IMR-90 (cell line): Measurements from ENCODE around the gene ASB9. TPM values are rescaled to one million over a fixed set of nuclear protein-coding genes. Genes with fewer than 3 reads are reported as not detected.

Source experiments
- ATAC-seq: fragments of 200-7000 bp; cut with Tn5 transposase; 2 replicates; pipeline ENCODE4 v1.9.1; 2020; ENCODE audit warnings: low read depth, mild to moderate bottlenecking, moderate library complexity
- BruUV-seq: library from RNA; stranded (reverse); fragments of 400-500 nt; replicated peaks from 2 replicates; lab custom pipeline; 2021; lab: Mats Ljungman, UMichigan
- CTCF ChIA-PET: fragments of 300-600 bp; formaldehyde crosslinking; extraction: SDS; loops from one replicate; lab custom pipeline; 2021; ENCODE audit warnings: antibody characterized with exemption; lab: Yijun Ruan, JAX
- POLR2A ChIA-PET: fragments of 300-600 bp; sonication (Branson Sonifier 250); formaldehyde crosslinking; loops from one replicate; lab custom pipeline; 2022; ENCODE audit warnings: antibody characterized with exemption; ENCODE audit not compliant: unreplicated experiment; lab: Charles Lee
- DNase-seq: peaks from one replicate; pipeline ENCODE4 v3.0.0; 2013
- H2AFZ ChIP-seq: replicated peaks from 2 replicates; pipeline ENCODE3; 2013; ENCODE audit warnings: low read length, mild to moderate bottlenecking; ENCODE audit not compliant: poor library complexity
- H2AK5ac ChIP-seq: 2 replicates; pipeline ENCODE4 v1.6.1; 2013; ENCODE audit warnings: low read depth, low read length, inconsistent platforms
- H2AK9ac ChIP-seq: replicated peaks from 2 replicates; pipeline ENCODE3; 2013; ENCODE audit warnings: mild to moderate bottlenecking, low read depth, low read length, moderate library complexity; ENCODE audit not compliant: poor library complexity
- H2BK120ac ChIP-seq: 2 replicates; pipeline ENCODE4 v1.6.1; 2013; ENCODE audit warnings: low read depth, low read length, inconsistent platforms
- H2BK15ac ChIP-seq: 3 replicates; pipeline ENCODE4 v1.6.1; 2013; ENCODE audit warnings: low read depth, low read length, inconsistent platforms
- H2BK20ac ChIP-seq: 2 replicates; pipeline ENCODE4 v1.6.1; 2013; ENCODE audit warnings: low read depth, mild to moderate bottlenecking, inconsistent platforms, low read length, moderate library complexity
- H2BK5ac ChIP-seq: 2 replicates; pipeline ENCODE4 v1.6.1; 2013; ENCODE audit warnings: mild to moderate bottlenecking, low read depth, low read length, inconsistent platforms; ENCODE audit not compliant: poor library complexity, severe bottlenecking
- H3K14ac ChIP-seq: replicated peaks from 2 replicates; pipeline ENCODE4 v1.6.1; 2013; ENCODE audit warnings: low read depth, low read length, inconsistent platforms
- H3K18ac ChIP-seq: 2 replicates; pipeline ENCODE4 v1.6.1; 2013; ENCODE audit warnings: low read depth, low read length, control low read depth
- H3K23ac ChIP-seq: 2 replicates; pipeline ENCODE4 v1.6.1; 2013; ENCODE audit warnings: low read depth, low read length, inconsistent platforms
- H3K27ac ChIP-seq: 2 replicates; pipeline ENCODE4 v1.5.1; 2013; ENCODE audit warnings: mild to moderate bottlenecking, control low read depth, low read length; ENCODE audit not compliant: insufficient read depth
- H3K27me3 ChIP-seq: 2 replicates; pipeline ENCODE4 v1.6.1; 2013; ENCODE audit warnings: low read length; ENCODE audit not compliant: control insufficient read depth, insufficient read depth
- H3K36me3 ChIP-seq: 2 replicates; pipeline ENCODE4 v1.6.1; 2013; ENCODE audit warnings: low read length, mixed read lengths; ENCODE audit not compliant: control insufficient read depth, insufficient read depth
- H3K4ac ChIP-seq: 2 replicates; pipeline ENCODE4 v1.6.1; 2013; ENCODE audit warnings: low read depth, low read length, inconsistent platforms
- H3K4me1 ChIP-seq: 2 replicates; pipeline ENCODE4 v1.6.1; 2013; ENCODE audit warnings: low read length, mixed read lengths; ENCODE audit not compliant: control insufficient read depth, insufficient read depth
- H3K4me2 ChIP-seq: 2 replicates; pipeline ENCODE4 v1.6.1; 2013; ENCODE audit warnings: low read depth, mild to moderate bottlenecking, control low read depth, low read length, moderate library complexity
- H3K4me3 ChIP-seq: 2 replicates; pipeline ENCODE4 v1.5.1; 2013; ENCODE audit warnings: low read depth, mild to moderate bottlenecking, control low read depth, low read length, moderate library complexity; ENCODE audit not compliant: insufficient read depth
- H3K56ac ChIP-seq: 2 replicates; pipeline ENCODE4 v1.6.1; 2013; ENCODE audit warnings: low read length, inconsistent platforms; ENCODE audit not compliant: insufficient read depth; ENCODE audit errors: extremely low read depth
- H3K79me1 ChIP-seq, 2 experiments: 2 replicates each; pipeline ENCODE4 v1.6.1; 2013; ENCODE audit warnings: low read length in 2 of 2, inconsistent platforms in 1 of 2, low read depth in 1 of 2
- H3K9ac ChIP-seq: 2 replicates; pipeline ENCODE4 v1.6.1; 2013; ENCODE audit warnings: low read depth, low read length, control low read depth
- H3K9me1 ChIP-seq: 2 replicates; pipeline ENCODE4 v1.6.1; 2013; ENCODE audit warnings: low read length, inconsistent platforms; ENCODE audit not compliant: insufficient read depth
- H3K9me3 ChIP-seq: 2 replicates; pipeline ENCODE4 v1.6.1; 2013; ENCODE audit warnings: low read length; ENCODE audit not compliant: control insufficient read depth, insufficient read depth
- H4K20me1 ChIP-seq: 2 replicates; pipeline ENCODE4 v1.6.1; 2013; ENCODE audit warnings: low read length, inconsistent platforms; ENCODE audit not compliant: insufficient read depth
- H4K5ac ChIP-seq: 2 replicates; pipeline ENCODE4 v1.6.1; 2013; ENCODE audit warnings: mild to moderate bottlenecking, low read depth, low read length, control low read depth
- H4K8ac ChIP-seq, 2 experiments: 2 replicates each; pipeline ENCODE4 v1.6.1; 2013; ENCODE audit warnings: low read depth in 2 of 2, low read length in 2 of 2, control low read depth in 1 of 2, inconsistent platforms in 1 of 2
- H4K91ac ChIP-seq: 2 replicates; pipeline ENCODE4 v1.6.1; 2013; ENCODE audit warnings: low read depth, low read length, inconsistent platforms; ENCODE audit not compliant: insufficient read depth
- BHLHE40 ChIP-seq: fragments of 150-350 bp; IDR thresholded peaks from 2 replicates; pipeline ENCODE4 v1.6.1; 2016; ENCODE audit warnings: mild to moderate bottlenecking, low read depth, low read length
- CEBPB ChIP-seq: IDR thresholded peaks from 2 replicates; pipeline ENCODE4 v1.6.1; 2012; ENCODE audit warnings: low read depth, low read length, improper control_type of control experiment
- CHD1 ChIP-seq: IDR thresholded peaks from 2 replicates; pipeline ENCODE4 v1.6.1; 2012; ENCODE audit warnings: low read depth, low read length, improper control_type of control experiment
- CTCF ChIP-seq: conservative IDR thresholded peaks from 2 replicates; pipeline ENCODE4 v1.5.1; 2012; ENCODE audit warnings: mild to moderate bottlenecking, low read depth, low read length, improper control_type of control experiment
- ELK1 ChIP-seq: fragments of 150-350 bp; IDR thresholded peaks from 2 replicates; pipeline ENCODE4 v1.6.1; 2016; ENCODE audit warnings: low read depth, mild to moderate bottlenecking, low read length, moderate library complexity, borderline replicate concordance
- FOS ChIP-seq: fragments of 150-350 bp; IDR thresholded peaks from 2 replicates; pipeline ENCODE4 v1.6.1; 2016; ENCODE audit warnings: low read depth, low read length
- MAFK ChIP-seq: IDR thresholded peaks from 2 replicates; pipeline ENCODE4 v1.6.1; 2012; ENCODE audit warnings: low read depth, low read length, improper control_type of control experiment
- MAZ ChIP-seq: IDR thresholded peaks from 2 replicates; pipeline ENCODE4 v1.6.1; 2012; ENCODE audit warnings: low read depth, mild to moderate bottlenecking, low read length, improper control_type of control experiment, moderate library complexity, borderline replicate concordance
- MXI1 ChIP-seq: IDR thresholded peaks from 2 replicates; pipeline ENCODE4 v1.6.1; 2012; ENCODE audit warnings: low read depth, mild to moderate bottlenecking, low read length, moderate library complexity, borderline replicate concordance
- NFE2L2 ChIP-seq: fragments of 150-350 bp; IDR thresholded peaks from 2 replicates; pipeline ENCODE4 v1.6.1; 2016; ENCODE audit warnings: low read depth, mild to moderate bottlenecking, low read length
- POLR2A ChIP-seq: IDR thresholded peaks from 2 replicates; pipeline ENCODE4 v1.6.1; 2012; ENCODE audit warnings: mild to moderate bottlenecking, low read depth, low read length
- RAD21 ChIP-seq: IDR thresholded peaks from 2 replicates; pipeline ENCODE4 v1.6.1; 2012; ENCODE audit warnings: low read length, improper control_type of control experiment
- RCOR1 ChIP-seq: IDR thresholded peaks from 2 replicates; pipeline ENCODE4 v1.6.1; 2012; ENCODE audit warnings: mild to moderate bottlenecking, low read length, improper control_type of control experiment; ENCODE audit not compliant: insufficient replicate concordance
- RFX5 ChIP-seq: IDR thresholded peaks from 2 replicates; pipeline ENCODE4 v1.8.0; 2012; ENCODE audit warnings: low read depth, mild to moderate bottlenecking, low read length, moderate library complexity
- SMC3 ChIP-seq: fragments of 150-350 bp; IDR thresholded peaks from 2 replicates; pipeline ENCODE4 v1.6.1; 2016; ENCODE audit warnings: low read depth, mild to moderate bottlenecking, antibody characterized with exemption, low read length, moderate library complexity
- WGBS, 2 experiments: methylation state at CpG; one replicate each; pipeline versions ENCODE4 v1.1.5 to v1.1.7; 2013; ENCODE audit warnings: missing lambda C conversion rate in 2 of 2; ENCODE audit not compliant: insufficient read length in 1 of 2; ENCODE audit errors: extremely low coverage in 2 of 2; 5-methylcytosine and 5-hydroxymethylcytosine counted together
- dilution Hi-C: fragments of 300-500 bp; cut with HindIII; formaldehyde crosslinking; loops from one replicate; pipeline ENCODE4 v1.14.3; 2018; ENCODE audit warnings: low sequenced_read_pairs; ENCODE audit not compliant: unreplicated experiment
- in situ Hi-C: fragments of 300-500 bp; cut with MboI; formaldehyde crosslinking; loops from 3 replicates; pipeline ENCODE4 v1.14.3; 2019; ENCODE audit warnings: low sequenced_read_pairs, inconsistent platforms, mixed read lengths
- intact Hi-C: fragments of 100-400 bp; cut with micrococcal nuclease; formaldehyde crosslinking; loops from 2 replicates; pipeline ENCODE4 v1.10.0; 2022
- polyA plus RNA-seq, 3 experiments: library from polyadenylated mRNA; depleted of rRNA; stranded (reverse); fragments of >200 nt; gene quantifications; 2 replicates each; pipeline ENCODE4 v1.2.3, GENCODE V29; 2012; ENCODE audit warnings: low replicate concordance in 1 of 3
- total RNA-seq: library from RNA; depleted of rRNA; stranded (reverse); fragments of >200 nt; gene quantifications from 2 replicates; pipeline ENCODE4 v1.2.3, GENCODE V29; 2012

The ASB9 gene
- total and polyA plus RNA-seq, 2 of the 4 experiments (the other 2 are of a cell fraction): 0.15 to 0.36 TPM

GRCh38 chrX:15235001-15235400 lies 34.9 kb downstream of the ASB9 start:
- Histone ChIP-seq H3K4me3 (no peak overlapping the region), H2BK15ac (no peak overlapping the region), H3K27ac (no peak overlapping the region), H3K27me3 (no peaks in the 10 kb centered on the region; the same call in 1 of the 2 replicates), H3K9me1 (no peaks in the 10 kb centered on the region), H3K9me3 (no peaks in the 10 kb centered on the region), H2BK5ac (no peak overlapping the region), H3K4me1 (no peaks in the 10 kb centered on the region), H2AFZ (no peak overlapping the region), H3K36me3 (no peaks in the 10 kb centered on the region), H3K9ac (no peak overlapping the region), H4K8ac (no peak overlapping the region), H2AK9ac (no peak overlapping the region), H4K91ac (no peak overlapping the region), H3K56ac (no peak overlapping the region), H3K79me1 (no peaks in the 10 kb centered on the region), H2AK5ac (no peak overlapping the region), H2BK20ac (no peak overlapping the region), H3K23ac (no peak overlapping the region), H3K14ac (no peak overlapping the region), H2BK120ac (no peak overlapping the region), H4K20me1 (no peaks in the 10 kb centered on the region), H4K5ac (no peak overlapping the region), H3K4me2 (no peak overlapping the region), H3K4ac (no peak overlapping the region), H3K18ac (no peak overlapping the region)
- TF ChIP-seq NFE2L2: no peak
- TF ChIP-seq RFX5: no peak
- TF ChIP-seq CTCF: no peak
- TF ChIP-seq SMC3: no peak
- TF ChIP-seq MAFK: no peak
- TF ChIP-seq MAZ: no peak
- no peak for TF ChIP-seq RCOR1
- TF ChIP-seq RAD21: no peak
- TF ChIP-seq CEBPB: no peak
- no peak for TF ChIP-seq ELK1
- no peak for TF ChIP-seq MXI1
- no peak for TF ChIP-seq FOS
- no peak for TF ChIP-seq BHLHE40
- no peak for TF ChIP-seq POLR2A
- no peak for TF ChIP-seq CHD1
- DNase-seq (no peak), ATAC-seq (no peak)
- no TSS peak for BruUV-seq
- POLR2A ChIA-PET: no interaction called here
- intact Hi-C loops: no loop called here
- dilution Hi-C loops: no loop called here
- CTCF ChIA-PET: no interaction called here
- in situ Hi-C loops: no loop called here
- 0% methylated on average over 1 of the region's 1 CpG; no CpG with 5 or more reads in 1 of the 2 experiments for WGBS, 2 experiments
